Lower leg skin (tissue), 4 donors: ENCODE data around the gene GAS6. TPM values are rescaled to one million over a fixed set of nuclear protein-coding genes. Genes with fewer than 3 reads are reported as not detected.
"Not testable (repeated sequence)": the region's sequence is repeated elsewhere in the genome, so short reads cannot be mapped to it uniquely, and the experiment has no call there.

Experiments used
- DNase-seq, 2 donors: peaks; one replicate each; pipeline ENCODE4 v3.0.0-alpha.2; 2019; ENCODE audit warnings: low spot score in 2 of 2
- H3K4me3 ChIP-seq: fragments of 200-600 bp; sonication (generic); 2 replicates; pipeline ENCODE4 v1.5.1; 2017; ENCODE audit warnings: mild to moderate bottlenecking, low read depth; ENCODE audit not compliant: poor library complexity, severe bottlenecking
- CTCF ChIP-seq, 3 donors: fragments of 450-650 bp; IDR thresholded peaks; one replicate each; pipeline ENCODE4 v1.5.1; 2016; ENCODE audit warnings: antibody characterized with exemption in 3 of 3, mild to moderate bottlenecking in 3 of 3, moderate library complexity in 2 of 3
- POLR2A ChIP-seq, 2 donors: fragments of 450-650 bp; IDR thresholded peaks; one replicate each; pipeline ENCODE4 v1.6.1; 2016 to 2017; ENCODE audit warnings: antibody characterized with exemption in 2 of 2, mild to moderate bottlenecking in 1 of 2, moderate library complexity in 1 of 2
- whole genome bisulfite sequencing, 2 donors: methylation state at CpG; one replicate each; pipeline ENCODE4 v1.1.5; 2018; 5-methylcytosine and 5-hydroxymethylcytosine counted together
- intact Hi-C: fragments of 100-400 bp; cut with DNase I; formaldehyde crosslinking; loops from one replicate; pipeline ENCODE4 v1.15.0; 2023; ENCODE audit warnings: low total_unique reads
- total RNA-seq, 4 donors: library from RNA; depleted of rRNA; stranded (reverse); fragments of >200 nt; gene quantifications; one replicate each; pipeline ENCODE4 v1.1.0, GENCODE V29; 2016

Gene GAS6
- total RNA-seq, 4 donors from 2014 or later = 176 to 307 (median 213) TPM

DNA sequence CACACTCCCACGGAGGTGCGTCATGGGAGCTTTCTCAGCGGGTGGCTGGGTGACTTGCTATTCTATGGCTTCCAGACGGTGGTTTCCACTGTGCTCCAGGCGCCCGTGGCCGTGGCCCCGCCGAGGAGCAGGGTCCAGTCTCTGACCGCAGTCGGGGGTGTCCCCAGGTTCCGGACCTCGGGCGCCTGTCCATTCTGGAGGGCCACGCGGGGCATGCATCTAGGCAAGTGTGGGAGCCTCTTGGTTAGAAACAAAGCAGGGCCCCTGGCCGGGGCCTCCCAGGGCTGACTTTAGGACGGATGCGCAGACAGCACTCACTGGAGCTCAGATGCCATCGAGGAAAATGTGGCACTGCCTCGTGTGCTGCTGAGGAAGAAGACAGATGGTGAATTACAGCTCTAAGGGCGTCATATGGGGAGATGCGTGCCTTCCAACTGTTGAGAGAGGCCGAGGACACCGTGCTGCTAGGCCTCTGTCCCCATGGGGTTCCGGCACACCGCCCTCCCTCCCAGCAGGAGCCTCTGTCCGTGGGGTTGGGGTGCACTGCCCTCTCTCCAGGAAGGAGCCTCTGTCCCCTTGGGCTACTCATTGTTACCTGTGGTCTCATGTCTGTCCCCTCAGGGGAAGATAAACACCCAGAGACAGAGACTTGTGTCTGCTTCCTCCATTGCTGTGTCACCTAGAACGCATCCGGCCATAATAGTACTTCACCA lies 66.8 kb downstream of the GAS6 start:
- H3K4me3 ChIP-seq = no peak overlapping the region
- DNase-seq = peak in 1 of 2 donors; percentile 77
- 84 to 90% methylated on average over 23 to 29 of the region's 30 CpGs for WGBS, 2 donors
- intact Hi-C loops = no loop called here
- TF ChIP-seq CTCF (IDR thresholded peaks at IDR 0.05) = no peak
- TF ChIP-seq POLR2A (IDR thresholded peaks at IDR 0.05) = no peak

DNA sequence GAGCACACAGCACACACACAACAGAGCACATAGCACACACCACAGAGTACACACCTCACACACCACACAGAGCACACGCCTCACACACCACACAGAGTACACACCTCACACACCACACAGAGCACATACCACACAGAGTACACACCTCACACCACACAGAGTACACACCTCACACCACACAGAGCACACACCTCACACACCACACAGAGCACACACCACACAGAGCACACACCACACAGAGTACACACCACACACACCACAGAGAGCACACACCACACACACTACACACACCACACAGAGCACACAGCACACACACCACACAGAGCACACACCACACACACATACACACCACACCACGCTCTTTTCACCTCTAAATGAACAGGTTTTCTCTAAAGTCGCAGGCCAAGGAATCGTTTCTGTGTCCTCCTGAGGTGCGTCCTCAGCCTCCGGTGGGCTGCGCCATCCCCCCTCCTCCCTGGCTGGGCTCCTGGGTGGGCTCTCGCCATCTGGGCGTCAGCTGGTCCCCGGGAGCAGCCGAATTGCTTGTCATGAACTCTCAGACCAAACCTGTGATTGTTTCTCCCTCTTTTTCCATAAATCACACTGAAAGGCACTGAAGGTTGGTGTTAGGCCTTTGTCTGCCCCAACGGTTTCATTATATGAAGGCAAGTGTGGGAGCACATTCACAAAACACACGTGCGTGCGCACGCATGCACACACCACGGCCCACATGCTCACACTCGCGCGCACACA lies 67.5 kb downstream of the GAS6 start:
- 75 to 77% methylated on average over 20 of the region's 20 CpGs for WGBS, 2 donors
- no peak overlapping the region for H3K4me3 ChIP-seq
- no peak for TF ChIP-seq POLR2A (IDR thresholded peaks at IDR 0.05)
- TF ChIP-seq CTCF (IDR thresholded peaks at IDR 0.05) = no peak
- intact Hi-C loops = no loop called here
- DNase-seq = peak in 1 of 2 donors; percentile 69

- WGBS, 2 donors = 17 to 32% methylated on average over 1 of the region's 1 CpG
- DNase-seq, intact Hi-C loops, H3K4me3 ChIP-seq: not testable (repeated sequence)
Measured at GRCh38 chr13:113795362-113795761, 68.5 kb downstream of the GAS6 start.

DNA sequence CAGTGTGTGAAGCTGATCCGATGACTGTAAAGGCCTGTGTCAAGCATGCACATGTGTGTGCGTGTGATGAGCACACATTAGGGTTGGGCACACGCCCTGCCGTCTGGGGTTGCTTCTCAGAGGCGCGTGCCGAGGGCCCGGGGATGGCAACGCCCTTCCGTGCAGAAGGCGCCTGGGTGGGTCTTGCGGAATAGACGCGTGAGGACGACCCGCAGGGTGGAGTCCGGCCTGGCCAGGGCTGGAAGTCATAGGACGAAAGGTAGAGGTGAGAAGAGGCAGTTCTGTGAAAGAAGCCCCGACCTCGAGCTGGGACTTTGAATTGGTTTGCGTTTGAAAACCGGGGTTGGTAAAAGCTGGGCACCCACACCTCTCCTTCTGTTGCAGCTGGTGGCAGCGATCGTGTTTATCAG lies 69.1 kb downstream of the GAS6 start:
- DNase-seq = peak in 1 of 2 donors; percentile 82
- no peak for TF ChIP-seq CTCF (IDR thresholded peaks at IDR 0.05)
- no peak for TF ChIP-seq POLR2A (IDR thresholded peaks at IDR 0.05)
- 61 to 75% methylated on average over 24 of the region's 24 CpGs for WGBS, 2 donors
- no peak overlapping the region for H3K4me3 ChIP-seq
- intact Hi-C loops = no loop called here

DNA sequence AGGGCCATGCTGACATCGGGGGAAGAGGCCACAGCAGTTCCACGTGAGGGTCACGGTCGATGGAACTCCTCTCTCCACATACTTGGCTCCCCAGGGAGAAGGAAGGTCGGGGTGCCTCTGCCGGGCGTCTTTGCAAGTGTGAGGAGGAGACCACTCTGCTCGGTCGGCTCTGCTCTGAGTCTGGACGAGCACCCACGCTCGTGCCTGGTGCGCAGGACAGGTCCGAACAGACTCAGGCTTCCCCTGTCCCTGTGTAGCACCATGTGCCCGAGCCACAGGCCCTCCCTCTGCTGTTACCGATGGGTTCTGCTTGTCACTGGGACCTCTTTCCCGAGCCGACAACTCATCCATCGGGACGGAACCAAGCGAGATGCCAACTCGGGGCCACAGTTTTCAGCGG lies 69.8 kb downstream of the GAS6 start:
- intact Hi-C loops = no loop called here
- peak in 1 of 2 donors; percentile 84 for DNase-seq
- WGBS, 2 donors = 91 to 93% methylated on average over 21 to 22 of the region's 23 CpGs
- H3K4me3 ChIP-seq = no peak overlapping the region
- no peak for TF ChIP-seq POLR2A (IDR thresholded peaks at IDR 0.05)
- no peak for TF ChIP-seq CTCF (IDR thresholded peaks at IDR 0.05)

GRCh38 chr13:113793718-113794085 lies 70.2 kb downstream of the GAS6 start:
- 94 to 96% methylated on average over 15 of the region's 15 CpGs for WGBS, 2 donors
- intact Hi-C loops = no loop called here
- H3K4me3 ChIP-seq = no peak overlapping the region
- TF ChIP-seq CTCF (IDR thresholded peaks at IDR 0.05) (no peak), POLR2A (IDR thresholded peaks at IDR 0.05) (no peak)
- no peak for DNase-seq
